Measurements from ENCODE around the gene TLK1. TPM values are rescaled to one million over a fixed set of nuclear protein-coding genes. Genes with fewer than 3 reads are reported as not detected.

The TLK1 gene
- total and polyA plus RNA-seq, 2 of the 4 experiments (the other 2 are of a cell fraction) = 7.3 to 12.5 TPM

DNA sequence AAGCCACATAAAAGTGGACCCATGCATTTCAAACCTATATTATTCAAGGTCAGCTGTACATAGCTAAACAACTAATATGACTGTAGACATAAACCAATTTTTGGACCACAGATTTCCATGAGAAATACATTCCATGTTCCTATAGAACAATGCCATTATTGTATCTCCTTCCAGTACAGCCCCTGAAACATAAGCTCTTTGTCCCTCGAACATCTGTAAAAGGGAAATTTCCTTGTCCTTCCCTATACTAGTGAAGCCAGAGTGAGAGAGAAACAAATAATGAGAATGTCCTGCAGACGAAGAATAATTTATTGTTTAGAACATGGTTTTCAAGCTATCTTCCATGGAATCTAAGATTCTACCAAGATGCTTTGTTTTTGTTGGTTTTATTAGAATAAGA lies 156.3 kb downstream of the TLK1 start:
- Histone ChIP-seq H3K79me1 (ENCODE audit: low read depth in 1 of 2, low read length in 2 of 2) (peaks cover 2 to 8% of the 10 kb centered on the region in 2 experiments; a peak in 2 of 4 replicates), H3K27ac (ENCODE audit: insufficient read depth, low read length) (no peak overlapping the region), H3K56ac (ENCODE audit: extremely low read depth, insufficient read depth, low read length) (no peak overlapping the region), H2BK15ac (ENCODE audit: low read depth, low read length) (no peak overlapping the region), H4K5ac (ENCODE audit: low read depth, low read length) (no peak overlapping the region), H3K9me3 (ENCODE audit: control insufficient read depth, insufficient read depth, low read length) (no peaks in the 10 kb centered on the region), H3K4me2 (ENCODE audit: low read depth, low read length) (no peak overlapping the region), H2AK5ac (ENCODE audit: low read depth, low read length) (no peak overlapping the region), H3K36me3 (ENCODE audit: control insufficient read depth, insufficient read depth, low read length) (peaks cover 14% of the 10 kb centered on the region), H2BK120ac (ENCODE audit: low read depth, low read length) (no peak overlapping the region), H3K4me3 (ENCODE audit: insufficient read depth, low read depth, low read length) (no peak overlapping the region), H3K14ac (replicated peaks; ENCODE audit: low read depth, low read length) (no peak overlapping the region), H4K20me1 (ENCODE audit: insufficient read depth, low read length) (no peaks in the 10 kb centered on the region), H2AFZ (replicated peaks; ENCODE audit: low read length, poor library complexity) (no peak overlapping the region), H3K23ac (ENCODE audit: low read depth, low read length) (no peak overlapping the region), H3K4ac (ENCODE audit: low read depth, low read length) (no peak overlapping the region), H2BK5ac (ENCODE audit: low read depth, low read length, poor library complexity, severe bottlenecking) (no peak overlapping the region), H3K27me3 (ENCODE audit: control insufficient read depth, insufficient read depth, low read length) (no peaks in the 10 kb centered on the region), H3K9ac (ENCODE audit: low read depth, low read length) (no peak overlapping the region), H3K9me1 (ENCODE audit: insufficient read depth, low read length) (no peaks in the 10 kb centered on the region), H3K18ac (ENCODE audit: low read depth, low read length) (no peak overlapping the region), H4K8ac (ENCODE audit: low read depth in 2 of 2, low read length in 2 of 2) (no peak overlapping the region), H2AK9ac (replicated peaks; ENCODE audit: low read depth, low read length, poor library complexity) (no peak overlapping the region), H4K91ac (ENCODE audit: insufficient read depth, low read depth, low read length) (no peak overlapping the region), H2BK20ac (ENCODE audit: low read depth, low read length) (no peak overlapping the region), H3K4me1 (ENCODE audit: control insufficient read depth, insufficient read depth, low read length) (no peaks in the 10 kb centered on the region)
- no peak for TF ChIP-seq RFX5 (IDR thresholded peaks at IDR 0.05; ENCODE audit: low read depth, low read length)
- TF ChIP-seq, protein P1, sequence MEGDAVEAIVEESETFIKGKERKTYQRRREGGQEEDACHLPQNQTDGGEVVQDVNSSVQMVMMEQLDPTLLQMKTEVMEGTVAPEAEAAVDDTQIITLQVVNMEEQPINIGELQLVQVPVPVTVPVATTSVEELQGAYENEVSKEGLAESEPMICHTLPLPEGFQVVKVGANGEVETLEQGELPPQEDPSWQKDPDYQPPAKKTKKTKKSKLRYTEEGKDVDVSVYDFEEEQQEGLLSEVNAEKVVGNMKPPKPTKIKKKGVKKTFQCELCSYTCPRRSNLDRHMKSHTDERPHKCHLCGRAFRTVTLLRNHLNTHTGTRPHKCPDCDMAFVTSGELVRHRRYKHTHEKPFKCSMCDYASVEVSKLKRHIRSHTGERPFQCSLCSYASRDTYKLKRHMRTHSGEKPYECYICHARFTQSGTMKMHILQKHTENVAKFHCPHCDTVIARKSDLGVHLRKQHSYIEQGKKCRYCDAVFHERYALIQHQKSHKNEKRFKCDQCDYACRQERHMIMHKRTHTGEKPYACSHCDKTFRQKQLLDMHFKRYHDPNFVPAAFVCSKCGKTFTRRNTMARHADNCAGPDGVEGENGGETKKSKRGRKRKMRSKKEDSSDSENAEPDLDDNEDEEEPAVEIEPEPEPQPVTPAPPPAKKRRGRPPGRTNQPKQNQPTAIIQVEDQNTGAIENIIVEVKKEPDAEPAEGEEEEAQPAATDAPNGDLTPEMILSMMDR (conservative IDR thresholded peaks at IDR 0.05; ENCODE audit: low read depth, low read length) = no peak
- no peak for TF ChIP-seq CHD1 (IDR thresholded peaks at IDR 0.05; ENCODE audit: low read depth, low read length)
- TF ChIP-seq RCOR1 (IDR thresholded peaks at IDR 0.05; ENCODE audit: insufficient replicate concordance, low read length) = no peak
- no peak for TF ChIP-seq MAZ (IDR thresholded peaks at IDR 0.05; ENCODE audit: borderline replicate concordance, low read depth, low read length)
- no peak for TF ChIP-seq MXI1 (IDR thresholded peaks at IDR 0.05; ENCODE audit: borderline replicate concordance, low read depth, low read length)
- TF ChIP-seq, protein P2, sequence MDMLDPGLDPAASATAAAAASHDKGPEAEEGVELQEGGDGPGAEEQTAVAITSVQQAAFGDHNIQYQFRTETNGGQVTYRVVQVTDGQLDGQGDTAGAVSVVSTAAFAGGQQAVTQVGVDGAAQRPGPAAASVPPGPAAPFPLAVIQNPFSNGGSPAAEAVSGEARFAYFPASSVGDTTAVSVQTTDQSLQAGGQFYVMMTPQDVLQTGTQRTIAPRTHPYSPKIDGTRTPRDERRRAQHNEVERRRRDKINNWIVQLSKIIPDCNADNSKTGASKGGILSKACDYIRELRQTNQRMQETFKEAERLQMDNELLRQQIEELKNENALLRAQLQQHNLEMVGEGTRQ (IDR thresholded peaks at IDR 0.05; ENCODE audit: low read depth, low read length) = no peak
- no peak for TF ChIP-seq POLR2A (IDR thresholded peaks at IDR 0.05; ENCODE audit: low read depth, low read length)
- TF ChIP-seq NFE2L2 (IDR thresholded peaks at IDR 0.05; ENCODE audit: low read depth, low read length) = no peak
- TF ChIP-seq RAD21 (IDR thresholded peaks at IDR 0.05; ENCODE audit: low read length) = no peak
- no peak for TF ChIP-seq CEBPB (IDR thresholded peaks at IDR 0.05; ENCODE audit: low read depth, low read length)
- no peak for TF ChIP-seq SMC3 (IDR thresholded peaks at IDR 0.05; ENCODE audit: low read depth, low read length)
- TF ChIP-seq BHLHE40 (IDR thresholded peaks at IDR 0.05; ENCODE audit: low read depth, low read length) = no peak
- dilution Hi-C loops (cut with HindIII; ENCODE audit: low sequenced_read_pairs, unreplicated experiment) = no loop called here
- ChIA-PET CTCF (interaction anchor here (0.6 to 0.7 kb wide), 2 partner anchors 39 to 76 kb away, joined by 3 read pairs; no protein-coding TSS in a partner anchor), POLR2A (ENCODE audit: unreplicated experiment) (no interaction called here)
- in situ Hi-C loops (cut with MboI; ENCODE audit: low sequenced_read_pairs) = no loop called here
- intact Hi-C loops (cut with micrococcal nuclease) = no loop called here
- DNase-seq = no peak
- ATAC-seq (ENCODE audit: low read depth) = no peak
- no TSS peak for BruUV-seq (replicated peaks)
- no CpG with 5 or more reads among the region's 2 CpGs for WGBS, 2 experiments (ENCODE audit: extremely low coverage in 2 of 2, insufficient read length in 1 of 2)
